ENCODE data around the gene TXNRD2. TPM values are rescaled to one million over a fixed set of nuclear protein-coding genes. Genes with fewer than 3 reads are reported as not detected.

The TXNRD2 gene
- total RNA-seq, 1 experiment from 2014 or later = 23.0 TPM

- Histone ChIP-seq H3K4me1 (ENCODE audit: insufficient read depth, low read length) (no peaks in the 10 kb centered on the region), H3K9me2 (replicated peaks; ENCODE audit: low read length) (no peaks in the 10 kb centered on the region), H3K9me3 (ENCODE audit: low read length) (no peaks in the 10 kb centered on the region), H2AFZ (ENCODE audit: low read length) (no peak overlapping the region), H3F3A (ENCODE audit: low read length, unreplicated experiment) (no peaks in the 10 kb centered on the region), H3K36me3 (ENCODE audit: low read depth, low read length) (no peaks in the 10 kb centered on the region), H3K27ac (ENCODE audit: low read length) (no peak overlapping the region), H3K79me2 (ENCODE audit: low read length) (no peaks in the 10 kb centered on the region), H3K4me3 (ENCODE audit: low read length) (no peak overlapping the region), H3K4me2 (ENCODE audit: low read length) (no peak overlapping the region), H3K9ac (ENCODE audit: low read length) (no peak overlapping the region), H4K20me1 (ENCODE audit: low read length) (no peaks in the 10 kb centered on the region), H3K27me3 (ENCODE audit: low read length) (no peaks in the 10 kb centered on the region)
- no peak for TF ChIP-seq CTCF (conservative IDR thresholded peaks at IDR 0.05; ENCODE audit: low read depth, low read length)
- TF ChIP-seq EZH2phosphoT487 (IDR thresholded peaks at IDR 0.05; ENCODE audit: borderline replicate concordance, low read length) = no peak
- no peak for TF ChIP-seq EZH2 (IDR thresholded peaks at IDR 0.05; ENCODE audit: low read length, unreplicated experiment)
- ATAC-seq (no peak), DNase-seq (no peak)
- intact Hi-C loops (cut with micrococcal nuclease) = no loop called here
- CTCF ChIA-PET = no interaction called here
- POLR2A ChIA-PET (ENCODE audit: unreplicated experiment) = no interaction called here
- no TSS peak for BruUV-seq (replicated peaks)
Observed at GRCh38 chr22:19918332-19919106, 23.1 kb downstream of the TXNRD2 start.

- Histone ChIP-seq H4K20me1 (ENCODE audit: low read length) (no peaks in the 10 kb centered on the region), H3K27ac (ENCODE audit: low read length) (no peak overlapping the region), H3F3A (ENCODE audit: low read length, unreplicated experiment) (no peaks in the 10 kb centered on the region), H2AFZ (ENCODE audit: low read length) (no peak overlapping the region), H3K9me3 (ENCODE audit: low read length) (no peaks in the 10 kb centered on the region), H3K4me1 (ENCODE audit: insufficient read depth, low read length) (no peaks in the 10 kb centered on the region), H3K4me3 (ENCODE audit: low read length) (no peak overlapping the region), H3K4me2 (ENCODE audit: low read length) (no peak overlapping the region), H3K36me3 (ENCODE audit: low read depth, low read length) (no peaks in the 10 kb centered on the region), H3K27me3 (ENCODE audit: low read length) (no peaks in the 10 kb centered on the region), H3K9ac (ENCODE audit: low read length) (no peak overlapping the region), H3K9me2 (replicated peaks; ENCODE audit: low read length) (no peaks in the 10 kb centered on the region), H3K79me2 (ENCODE audit: low read length) (no peaks in the 10 kb centered on the region)
- no peak for DNase-seq
- intact Hi-C loops (cut with micrococcal nuclease) = no loop called here
- ChIA-PET POLR2A (ENCODE audit: unreplicated experiment) (no interaction called here), CTCF (no interaction called here)
- no peak for TF ChIP-seq EZH2phosphoT487 (IDR thresholded peaks at IDR 0.05; ENCODE audit: borderline replicate concordance, low read length)
- no peak for TF ChIP-seq EZH2 (IDR thresholded peaks at IDR 0.05; ENCODE audit: low read length, unreplicated experiment)
- no peak for TF ChIP-seq CTCF (conservative IDR thresholded peaks at IDR 0.05; ENCODE audit: low read depth, low read length)
- ATAC-seq = no peak
- no TSS peak for BruUV-seq (replicated peaks)
Observed at GRCh38 chr22:19917389-19918138, 24.1 kb downstream of the TXNRD2 start.

GRCh38 chr22:19916941-19917340, 24.7 kb downstream of the TXNRD2 start:
- ChIA-PET POLR2A (ENCODE audit: unreplicated experiment) (no interaction called here), CTCF (no interaction called here)
- no peaks in the 10 kb centered on the region for H3K4me1 ChIP-seq (ENCODE audit: insufficient read depth, low read length)
- H3K4me3 ChIP-seq (ENCODE audit: low read length) = no peak overlapping the region
- no peak for TF ChIP-seq EZH2 (IDR thresholded peaks at IDR 0.05; ENCODE audit: low read length, unreplicated experiment)
- no peak for TF ChIP-seq CTCF (conservative IDR thresholded peaks at IDR 0.05; ENCODE audit: low read depth, low read length)
- no peak for TF ChIP-seq EZH2phosphoT487 (IDR thresholded peaks at IDR 0.05; ENCODE audit: borderline replicate concordance, low read length)
- no peaks in the 10 kb centered on the region for H3K36me3 ChIP-seq (ENCODE audit: low read depth, low read length)
- H3F3A ChIP-seq (ENCODE audit: low read length, unreplicated experiment) = no peaks in the 10 kb centered on the region
- no peak overlapping the region for H3K9ac ChIP-seq (ENCODE audit: low read length)
- H3K79me2 ChIP-seq (ENCODE audit: low read length) = no peaks in the 10 kb centered on the region
- H2AFZ ChIP-seq (ENCODE audit: low read length) = no peak overlapping the region
- no peak overlapping the region for H3K4me2 ChIP-seq (ENCODE audit: low read length)
- H3K27me3 ChIP-seq (ENCODE audit: low read length) = no peaks in the 10 kb centered on the region
- H3K9me3 ChIP-seq (ENCODE audit: low read length) = no peaks in the 10 kb centered on the region
- DNase-seq (no peak), ATAC-seq (no peak)
- H3K9me2 ChIP-seq (replicated peaks; ENCODE audit: low read length) = no peaks in the 10 kb centered on the region
- no TSS peak for BruUV-seq (replicated peaks)
- intact Hi-C loops (cut with micrococcal nuclease) = no loop called here
- no peak overlapping the region for H3K27ac ChIP-seq (ENCODE audit: low read length)
- H4K20me1 ChIP-seq (ENCODE audit: low read length) = no peaks in the 10 kb centered on the region

Data from PC-3 (cell line).